OCI-LY7 (cell line): ENCODE data around the gene PHF24.

ENCODE experiments used
- CTCF ChIP-seq: fragments of 200-600 bp; sonication (generic); conservative IDR thresholded peaks from 2 replicates; pipeline ENCODE4 v1.5.1; 2014; ENCODE audit warnings: mild to moderate bottlenecking, antibody characterized with exemption, low read length, moderate library complexity, mixed read lengths
- EZH2phosphoT487 ChIP-seq: fragments of 200-600 bp; sonication (generic); IDR thresholded peaks from 2 replicates; pipeline ENCODE4 v1.6.1; 2018; ENCODE audit warnings: low read depth, borderline replicate concordance, mild to moderate bottlenecking, mixed run types, antibody characterized with exemption, low read length, moderate library complexity, mixed read lengths

DNA sequence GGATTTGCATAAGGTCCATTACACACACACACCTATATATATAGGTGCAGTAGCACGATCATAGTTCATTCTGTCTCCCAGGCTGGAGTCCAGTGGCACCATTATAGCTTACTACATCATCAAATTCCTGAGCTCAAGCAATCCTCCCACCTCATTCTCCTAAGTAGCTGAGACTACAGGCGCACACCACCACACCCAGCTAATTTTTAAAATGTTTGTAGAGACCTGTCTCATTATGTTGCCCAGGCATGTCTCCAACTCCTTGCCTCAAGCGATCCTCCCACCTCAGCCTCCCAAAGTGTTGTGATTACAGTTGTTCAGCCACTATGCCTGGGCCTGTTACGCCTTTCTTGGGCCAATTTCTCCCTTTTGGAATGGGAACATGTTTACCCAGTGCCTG lies 71.2 kb downstream of the PHF24 start:
- no peak for TF ChIP-seq CTCF
- no peak for TF ChIP-seq EZH2phosphoT487
